ENCODE data around the gene UTP11. TPM values are rescaled to one million over a fixed set of nuclear protein-coding genes. Genes with fewer than 3 reads are reported as not detected.

The UTP11 gene
- 37.2 and 48.9 TPM in 2 replicates for total RNA-seq

GRCh38 chr1:38012363-38013226 lies at the start of gene UTP11:
Gene UTP11, plus strand, starts transcription at chr1:38012734. Its CDS starts 69 bp downstream, at chr1:38012803.

GRCh38 chr1:38005195-38006007 lies 7.1 kb upstream of the UTP11 start, which contains the start of gene FHL3:
Gene FHL3, minus strand, starts transcription at chr1:38005514. Its CDS starts 6,102 bp downstream, at chr1:37999412.

GRCh38 chr1:38046333-38046883 lies 33.9 kb downstream of the UTP11 start, which contains the start of gene POU3F1:
Gene POU3F1, minus strand, starts transcription at chr1:38046793. Its CDS starts 50 bp downstream, at chr1:38046743.

Other genes with a start within 250 kb of the UTP11 start
- gene EPHA10, start 247.6 kb upstream of the UTP11 start, total RNA-seq, result not detected in 2 replicates
- 0.35 TPM in 1 of 2 replicates, not detected in the other for gene MANEAL, start 218.9 kb upstream of the UTP11 start, total RNA-seq
- 61.5 and 91.7 TPM in 2 replicates for gene C1orf122, start 204.9 kb upstream of the UTP11 start, total RNA-seq
- 17.0 and 18.3 TPM in 2 replicates for gene YRDC, start 204.5 kb upstream of the UTP11 start, total RNA-seq
- 1.7 and 1.8 TPM in 2 replicates for gene MTF1, start 153.1 kb upstream of the UTP11 start, total RNA-seq
- gene INPP5B, start 65.7 kb upstream of the UTP11 start, total RNA-seq, result 19.7 and 21.9 TPM in 2 replicates
- 54.2 and 72.1 TPM in 2 replicates for gene SF3A3, start 22.7 kb upstream of the UTP11 start, total RNA-seq
- 55.3 and 59.4 TPM in 2 replicates for gene FHL3, start 7.2 kb upstream of the UTP11 start, total RNA-seq
- gene POU3F1, start 34.1 kb downstream of the UTP11 start, total RNA-seq, result not detected in 2 replicates